HG02571 (cell line): ENCODE measurements around the gene RPS8.
"Not testable (repeated sequence)": the region's sequence is repeated elsewhere in the genome, so short reads cannot be mapped to it uniquely, and the experiment has no call there.

Source experiments
- ATAC-seq: cut with Tn5 transposase; IDR thresholded peaks from one replicate; pipeline ENCODE4 v1.9.1; 2021; ENCODE audit warnings: mild to moderate bottlenecking, moderate library complexity; ENCODE audit not compliant: unreplicated experiment

The RPS8 gene

GRCh38 chr1:44780583-44781121, 5.3 kb downstream of the RPS8 start:
- ATAC-seq: no peak

- ATAC-seq: no peak
Measured at GRCh38 chr1:44783697-44784093, 8.4 kb downstream of the RPS8 start.

GRCh38 chr1:44784094-44785028, 9.0 kb downstream of the RPS8 start:
- no peak for ATAC-seq

GRCh38 chr1:44785029-44785380, 9.7 kb downstream of the RPS8 start:
- ATAC-seq: no peak

GRCh38 chr1:44785501-44786137, 10.3 kb downstream of the RPS8 start:
- ATAC-seq: no peak

GRCh38 chr1:44786138-44786840, 10.9 kb downstream of the RPS8 start:
- no peak for ATAC-seq

- no peak for ATAC-seq
Measured at GRCh38 chr1:44786841-44787426, 11.6 kb downstream of the RPS8 start.

- ATAC-seq: no peak
Measured at GRCh38 chr1:44787506-44787905, 12.2 kb downstream of the RPS8 start.

GRCh38 chr1:44788120-44788860, 12.9 kb downstream of the RPS8 start, which contains the start of gene BEST4:
BEST4 (minus strand) TSS chr1:44788170; CDS start chr1:44787705, 465 bp downstream.
- no peak for ATAC-seq

GRCh38 chr1:44790968-44791801, 15.8 kb downstream of the RPS8 start:
- ATAC-seq: no peak

- ATAC-seq: no peak
Measured at GRCh38 chr1:44792736-44793502, 17.6 kb downstream of the RPS8 start.

- not testable (repeated sequence) for ATAC-seq
Measured at GRCh38 chr1:44797886-44798285, 22.5 kb downstream of the RPS8 start.

- no peak for ATAC-seq
Measured at GRCh38 chr1:44798481-44799365, 23.4 kb downstream of the RPS8 start.

GRCh38 chr1:44799770-44800584, 24.6 kb downstream of the RPS8 start, which contains the start of gene PLK3:
PLK3 (plus strand) TSS chr1:44800377; CDS start chr1:44800464, 87 bp downstream.
- peak; percentile 79 for ATAC-seq

GRCh38 chr1:44801491-44802305, 26.4 kb downstream of the RPS8 start:
- ATAC-seq: no peak
